ENCODE results near the gene KCNAB1. TPM values are rescaled to one million over a fixed set of nuclear protein-coding genes. Genes with fewer than 3 reads are reported as not detected.

The KCNAB1 gene
- total RNA-seq, 2 experiments from 2014 or later: not detected

- Mint-ChIP-seq H3K4me1 (ENCODE audit: low read depth) (no peaks in the 10 kb centered on the region), H3K27ac (no peak overlapping the region), H3K27me3 (peaks cover 6% of the 10 kb centered on the region), H3K36me3 (no peaks in the 10 kb centered on the region), H3K9me3 (no peaks in the 10 kb centered on the region), H3K4me3 (no peak overlapping the region)
- POLR2A ChIA-PET: no interaction called here
- CTCF ChIA-PET: no interaction called here
- DNase-seq: no peak
- intact Hi-C loops (cut with micrococcal nuclease): no loop called here
Measured at GRCh38 chr3:156356537-156357363, 236.4 kb downstream of the KCNAB1 start.

GRCh38 chr3:156358232-156358631 lies 237.9 kb downstream of the KCNAB1 start:
- H3K27ac Mint-ChIP-seq: no peak overlapping the region
- ChIA-PET CTCF (no interaction called here), POLR2A (no interaction called here)
- H3K4me1 Mint-ChIP-seq (ENCODE audit: low read depth): no peaks in the 10 kb centered on the region
- intact Hi-C loops (cut with micrococcal nuclease): no loop called here
- H3K27me3 Mint-ChIP-seq: peaks cover 8% of the 10 kb centered on the region
- no peaks in the 10 kb centered on the region for H3K9me3 Mint-ChIP-seq
- H3K4me3 Mint-ChIP-seq: no peak overlapping the region
- no peaks in the 10 kb centered on the region for H3K36me3 Mint-ChIP-seq
- no peak for DNase-seq

- CTCF ChIA-PET: interaction anchor here (1.5 kb wide), 1 partner anchor 14 kb away, joined by 3 read pairs; no protein-coding TSS in a partner anchor
Measured at GRCh38 chr3:156359368-156359767, 239.0 kb downstream of the KCNAB1 start.

GRCh38 chr3:156360083-156360482 lies 239.7 kb downstream of the KCNAB1 start:
- DNase-seq: no peak
- Mint-ChIP-seq H3K4me1 (ENCODE audit: low read depth) (no peaks in the 10 kb centered on the region), H3K27ac (no peak overlapping the region), H3K27me3 (peaks cover 8% of the 10 kb centered on the region), H3K36me3 (no peaks in the 10 kb centered on the region), H3K9me3 (no peaks in the 10 kb centered on the region), H3K4me3 (no peak overlapping the region)
- ChIA-PET POLR2A (no interaction called here), CTCF (interaction anchor here (1.5 kb wide), 1 partner anchor 13 kb away, joined by 3 read pairs; no protein-coding TSS in a partner anchor)
- intact Hi-C loops (cut with micrococcal nuclease): no loop called here

More at GRCh38 chr3:156359368-156359767, 239.0 kb downstream of the KCNAB1 start:
- Mint-ChIP-seq H3K27me3 (peaks cover 8% of the 10 kb centered on the region), H3K9me3 (no peaks in the 10 kb centered on the region), H3K4me1 (ENCODE audit: low read depth) (no peaks in the 10 kb centered on the region), H3K36me3 (no peaks in the 10 kb centered on the region), H3K4me3 (no peak overlapping the region), H3K27ac (no peak overlapping the region)
- no peak for DNase-seq
- POLR2A ChIA-PET: no interaction called here
- intact Hi-C loops (cut with micrococcal nuclease): no loop called here

- no peak for DNase-seq
- ChIA-PET POLR2A (no interaction called here), CTCF (no interaction called here)
- no peak overlapping the region for H3K27ac Mint-ChIP-seq
- no peaks in the 10 kb centered on the region for H3K36me3 Mint-ChIP-seq
- no peak overlapping the region for H3K4me3 Mint-ChIP-seq
- H3K9me3 Mint-ChIP-seq: no peaks in the 10 kb centered on the region
- intact Hi-C loops (cut with micrococcal nuclease): no loop called here
- H3K27me3 Mint-ChIP-seq: peaks cover 8% of the 10 kb centered on the region
- H3K4me1 Mint-ChIP-seq (ENCODE audit: low read depth): no peaks in the 10 kb centered on the region
Measured at GRCh38 chr3:156360963-156361362, 240.6 kb downstream of the KCNAB1 start.

GRCh38 chr3:156366559-156366958 lies 246.2 kb downstream of the KCNAB1 start:
- no peak for DNase-seq
- no peak overlapping the region for H3K27ac Mint-ChIP-seq
- peaks cover 8% of the 10 kb centered on the region for H3K27me3 Mint-ChIP-seq
- intact Hi-C loops (cut with micrococcal nuclease): no loop called here
- CTCF ChIA-PET: no interaction called here
- no peaks in the 10 kb centered on the region for H3K9me3 Mint-ChIP-seq
- POLR2A ChIA-PET: no interaction called here
- H3K4me3 Mint-ChIP-seq: no peak overlapping the region
- no peaks in the 10 kb centered on the region for H3K36me3 Mint-ChIP-seq
- H3K4me1 Mint-ChIP-seq (ENCODE audit: low read depth): no peaks in the 10 kb centered on the region

- H3K9me3 Mint-ChIP-seq: no peaks in the 10 kb centered on the region
- ChIA-PET CTCF (interaction anchor here (0.9 kb wide), 1 partner anchor 81 kb away, joined by 3 read pairs; no protein-coding TSS in a partner anchor), POLR2A (no interaction called here)
- no peaks in the 10 kb centered on the region for H3K4me1 Mint-ChIP-seq (ENCODE audit: low read depth)
- H3K4me3 Mint-ChIP-seq: no peak overlapping the region
- H3K27ac Mint-ChIP-seq: no peak overlapping the region
- intact Hi-C loops (cut with micrococcal nuclease): no loop called here
- H3K36me3 Mint-ChIP-seq: no peaks in the 10 kb centered on the region
- H3K27me3 Mint-ChIP-seq: peaks cover 6% of the 10 kb centered on the region
- no peak for DNase-seq
Measured at GRCh38 chr3:156368189-156368588, 247.8 kb downstream of the KCNAB1 start.

GRCh38 chr3:156371701-156372100 lies 251.3 kb downstream of the KCNAB1 start:
- POLR2A ChIA-PET: no interaction called here
- CTCF ChIA-PET: no interaction called here

GRCh38 chr3:156373095-156373494 lies 252.7 kb downstream of the KCNAB1 start:
- Mint-ChIP-seq H3K36me3 (no peaks in the 10 kb centered on the region), H3K9me3 (no peaks in the 10 kb centered on the region), H3K4me3 (no peak overlapping the region), H3K27ac (no peak overlapping the region), H3K27me3 (peaks cover 2% of the 10 kb centered on the region), H3K4me1 (ENCODE audit: low read depth) (no peaks in the 10 kb centered on the region)
- ChIA-PET CTCF (interaction anchor here (1.0 to 2.0 kb wide), 3 partner anchors 9 to 215 kb away, joined by 3 to 6 read pairs (median 3); no protein-coding TSS in a partner anchor), POLR2A (no interaction called here)
- no peak for DNase-seq
- intact Hi-C loops (cut with micrococcal nuclease): no loop called here

More at GRCh38 chr3:156371701-156372100, 251.3 kb downstream of the KCNAB1 start:
- H3K27ac Mint-ChIP-seq: no peak overlapping the region
- H3K4me3 Mint-ChIP-seq: no peak overlapping the region
- peaks cover 6% of the 10 kb centered on the region for H3K27me3 Mint-ChIP-seq
- H3K4me1 Mint-ChIP-seq (ENCODE audit: low read depth): no peaks in the 10 kb centered on the region
- intact Hi-C loops (cut with micrococcal nuclease): no loop called here
- DNase-seq: no peak
- no peaks in the 10 kb centered on the region for H3K36me3 Mint-ChIP-seq
- no peaks in the 10 kb centered on the region for H3K9me3 Mint-ChIP-seq

- DNase-seq: no peak
- Mint-ChIP-seq H3K4me1 (ENCODE audit: low read depth) (no peaks in the 10 kb centered on the region), H3K27ac (no peak overlapping the region), H3K4me3 (no peak overlapping the region), H3K9me3 (no peaks in the 10 kb centered on the region), H3K27me3 (peaks cover 1% of the 10 kb centered on the region), H3K36me3 (no peaks in the 10 kb centered on the region)
- intact Hi-C loops (cut with micrococcal nuclease): no loop called here
- POLR2A ChIA-PET: no interaction called here
- CTCF ChIA-PET: interaction anchor here (1.0 to 2.0 kb wide), 3 partner anchors 9 to 216 kb away, joined by 3 to 6 read pairs (median 3); no protein-coding TSS in a partner anchor
Measured at GRCh38 chr3:156373654-156374053, 253.3 kb downstream of the KCNAB1 start.

GRCh38 chr3:156376199-156376598 lies 255.8 kb downstream of the KCNAB1 start:
- Mint-ChIP-seq H3K4me3 (no peak overlapping the region), H3K36me3 (no peaks in the 10 kb centered on the region), H3K27me3 (no peaks in the 10 kb centered on the region), H3K4me1 (ENCODE audit: low read depth) (no peaks in the 10 kb centered on the region), H3K9me3 (no peaks in the 10 kb centered on the region), H3K27ac (no peak overlapping the region)
- intact Hi-C loops (cut with micrococcal nuclease): no loop called here
- CTCF ChIA-PET: no interaction called here
- POLR2A ChIA-PET: no interaction called here
- no peak for DNase-seq

GRCh38 chr3:156377266-156377665 lies 256.9 kb downstream of the KCNAB1 start:
- DNase-seq: no peak
- ChIA-PET CTCF (no interaction called here), POLR2A (no interaction called here)
- Mint-ChIP-seq H3K4me3 (no peak overlapping the region), H3K36me3 (no peaks in the 10 kb centered on the region), H3K9me3 (no peaks in the 10 kb centered on the region), H3K27ac (no peak overlapping the region), H3K4me1 (ENCODE audit: low read depth) (no peaks in the 10 kb centered on the region), H3K27me3 (no peaks in the 10 kb centered on the region)
- intact Hi-C loops (cut with micrococcal nuclease): no loop called here

- H3K36me3 Mint-ChIP-seq: no peaks in the 10 kb centered on the region
- no peak overlapping the region for H3K27ac Mint-ChIP-seq
- H3K9me3 Mint-ChIP-seq: no peaks in the 10 kb centered on the region
- no peak for DNase-seq
- H3K4me1 Mint-ChIP-seq (ENCODE audit: low read depth): no peaks in the 10 kb centered on the region
- ChIA-PET POLR2A (no interaction called here), CTCF (no interaction called here)
- H3K4me3 Mint-ChIP-seq: no peak overlapping the region
- intact Hi-C loops (cut with micrococcal nuclease): no loop called here
- H3K27me3 Mint-ChIP-seq: no peaks in the 10 kb centered on the region
Measured at GRCh38 chr3:156377718-156378117, 257.3 kb downstream of the KCNAB1 start.
